HepG2 (cell line): ENCODE results near the gene MRRF. TPM values are rescaled to one million over a fixed set of nuclear protein-coding genes. Genes with fewer than 3 reads are reported as not detected.

Experiments
- ATAC-seq: fragments of 200-7000 bp; cut with Tn5 transposase; 3 replicates; pipeline ENCODE4 v1.9.1; 2020; ENCODE audit warnings: mild to moderate bottlenecking, moderate library complexity
- BruUV-seq: library from RNA; stranded (reverse); fragments of 400-500 nt; replicated peaks from 2 replicates; lab custom pipeline; 2021; lab: Mats Ljungman, UMichigan
- CTCF ChIA-PET: fragments of 300-600 bp; formaldehyde crosslinking; extraction: SDS; loops from one replicate; lab custom pipeline; 2021; ENCODE audit warnings: low total read pairs, inconsistent platforms, low intra/inter-chr PET ratio; lab: Yijun Ruan, JAX
- POLR2A ChIA-PET: fragments of 350-600 bp; sonication (Branson Sonifier 250); formaldehyde crosslinking; loops from one replicate; lab custom pipeline; 2020; ENCODE audit warnings: antibody characterized with exemption, inconsistent platforms; lab: Yijun Ruan, JAX
- DNase-seq: peaks from one replicate; pipeline ENCODE4 v3.0.0-alpha.2; 2015; ENCODE audit warnings: low spot score
- FAIRE-seq: peaks from 3 replicates; lab custom pipeline; 2011; peaks lifted over from hg19 to GRCh38; lab: Jason Lieb, UNC
- H2AFZ ChIP-seq: one replicate; pipeline ENCODE4 v1.6.1; 2011; ENCODE audit warnings: low read length, inconsistent platforms
- H3K27ac ChIP-seq: fragments of 300-600 bp; 3 replicates; pipeline ENCODE4 v1.8.0; 2011; ENCODE audit warnings: mixed run types, mild to moderate bottlenecking, mixed read lengths, low read length, inconsistent platforms; ENCODE audit not compliant: insufficient read depth; ENCODE audit errors: extremely low read length
- H3K27me3 ChIP-seq, 2 experiments: fragments of 200-600 bp in 1 of 2; 2 replicates in 1 of 2; 3 replicates in 1 of 2; pipeline versions ENCODE4 v1.6.0 to v1.8.0; 2011; ENCODE audit warnings: low read length in 2 of 2, mild to moderate bottlenecking in 2 of 2, moderate library complexity in 2 of 2, inconsistent platforms in 1 of 2; ENCODE audit not compliant: insufficient read depth in 2 of 2, control insufficient read depth in 1 of 2
- H3K36me3 ChIP-seq, 2 experiments: fragments of 200-600 bp in 1 of 2; replicated peaks in 1 of 2; 2 replicates in 1 of 2; 3 replicates in 1 of 2; pipeline versions ENCODE4 v1.5.1 to v1.8.0; 2011; ENCODE audit warnings: low read length in 2 of 2, inconsistent platforms in 1 of 2; ENCODE audit not compliant: insufficient read depth in 2 of 2, control insufficient read depth in 1 of 2
- H3K4me1 ChIP-seq: 2 replicates; pipeline ENCODE4 v1.5.1; 2012; ENCODE audit warnings: low read length, inconsistent platforms; ENCODE audit not compliant: insufficient read depth
- H3K4me2 ChIP-seq: 2 replicates; pipeline ENCODE4 v1.6.0; 2011; ENCODE audit warnings: low read depth, low read length, inconsistent platforms
- H3K4me3 ChIP-seq, 3 experiments: fragments of 200-600 bp in 1 of 3; sonication (generic), shearing (Covaris generic) in 1 of 3; replicated peaks in 1 of 3; 2 replicates each; pipeline ENCODE4 v1.5.1; 2011 to 2016; ENCODE audit warnings: low read length in 3 of 3, inconsistent platforms in 2 of 3, low read depth in 2 of 3, mild to moderate bottlenecking in 2 of 3, control low read depth in 1 of 3, mixed read lengths in 1 of 3; ENCODE audit not compliant: insufficient read depth in 1 of 3
- H3K79me2 ChIP-seq: one replicate; pipeline ENCODE4 v1.6.1; 2011; ENCODE audit warnings: low read length, inconsistent platforms; ENCODE audit not compliant: insufficient read depth
- H3K9ac ChIP-seq: 2 replicates; pipeline ENCODE4 v1.6.0; 2011; ENCODE audit warnings: mild to moderate bottlenecking, low read depth, low read length, inconsistent platforms; ENCODE audit not compliant: insufficient read depth
- H3K9me3 ChIP-seq: 2 replicates; pipeline ENCODE4 v1.5.1; 2012; ENCODE audit warnings: mild to moderate bottlenecking, low read length
- H4K20me1 ChIP-seq: 2 replicates; pipeline ENCODE4 v1.6.0; 2011; ENCODE audit warnings: inconsistent platforms, mild to moderate bottlenecking, low read length, moderate library complexity; ENCODE audit not compliant: insufficient read depth
- BCL6 ChIP-seq: IDR thresholded peaks from 2 replicates; pipeline ENCODE4 v1.6.1; 2016; ENCODE audit warnings: missing genetic modification reagents, missing compliant biosample characterization
- MATR3 ChIP-seq: sonication (generic); formaldehyde crosslinking; IDR thresholded peaks from 2 replicates; pipeline ENCODE4 v1.4.0; 2020; ENCODE audit warnings: missing genetic modification reagents
- MLLT10 ChIP-seq: sonication (generic); formaldehyde crosslinking; IDR thresholded peaks from 2 replicates; pipeline ENCODE4 v1.4.0; 2020; ENCODE audit warnings: missing genetic modification reagents
- NKX3-1 ChIP-seq: sonication (generic); formaldehyde crosslinking; IDR thresholded peaks from 2 replicates; pipeline ENCODE4 v1.5.0; 2020; ENCODE audit warnings: missing genetic modification reagents
- PATZ1 ChIP-seq: sonication (generic); formaldehyde crosslinking; IDR thresholded peaks from 2 replicates; pipeline ENCODE4 v1.4.0; 2020; ENCODE audit warnings: missing genetic modification reagents
- PRMT3 ChIP-seq: sonication (generic); formaldehyde crosslinking; IDR thresholded peaks from 2 replicates; pipeline ENCODE4 v1.8.1; 2022; ENCODE audit warnings: low read depth, mild to moderate bottlenecking, moderate library complexity, missing genetic modification reagents, borderline replicate concordance
- RARG ChIP-seq: sonication (generic); formaldehyde crosslinking; IDR thresholded peaks from 2 replicates; pipeline ENCODE4 v1.4.0; 2020; ENCODE audit warnings: low read depth, mild to moderate bottlenecking, missing genetic modification reagents
- SNAPC5 ChIP-seq: sonication (generic); formaldehyde crosslinking; IDR thresholded peaks from 2 replicates; pipeline ENCODE4 v1.8.1; 2023; ENCODE audit warnings: mild to moderate bottlenecking, missing genetic modification reagents, borderline replicate concordance
- STAT5B ChIP-seq: sonication (generic); formaldehyde crosslinking; IDR thresholded peaks from 2 replicates; pipeline ENCODE4 v1.4.0; 2020; ENCODE audit warnings: missing genetic modification reagents
- TRIM24 ChIP-seq: sonication (generic); formaldehyde crosslinking; IDR thresholded peaks from 2 replicates; pipeline ENCODE4 v1.8.0; 2022; ENCODE audit warnings: mild to moderate bottlenecking, missing genetic modification reagents
- ZC3H13 ChIP-seq: sonication (generic); formaldehyde crosslinking; IDR thresholded peaks from 2 replicates; pipeline ENCODE4 v1.8.1; 2023; ENCODE audit warnings: mild to moderate bottlenecking, missing genetic modification reagents, moderate library complexity
- ZNF558 ChIP-seq: sonication (generic); formaldehyde crosslinking; IDR thresholded peaks from 2 replicates; pipeline ENCODE4 v1.9.0; 2022; ENCODE audit warnings: mild to moderate bottlenecking, missing genetic modification reagents, borderline replicate concordance
- ZNF839 ChIP-seq: sonication (generic); formaldehyde crosslinking; IDR thresholded peaks from 2 replicates; pipeline ENCODE4 v1.4.0; 2020; ENCODE audit warnings: missing genetic modification reagents, mild to moderate bottlenecking, borderline replicate concordance
- ZNF878 ChIP-seq: sonication (generic); formaldehyde crosslinking; IDR thresholded peaks from 2 replicates; pipeline ENCODE4 v1.8.1; 2023; ENCODE audit warnings: mild to moderate bottlenecking, missing genetic modification reagents, moderate library complexity
- WGBS: methylation state at CpG from one replicate; pipeline ENCODE4 v1.1.6; 2017; ENCODE audit warnings: low lambda C conversion rate; 5-methylcytosine and 5-hydroxymethylcytosine counted together
- in situ Hi-C: cut with HindIII; loops from 2 replicates; pipeline ENCODE4 v1.10.0; 2017; ENCODE audit warnings: low pct_unique_long_range_greater_than_20kb; ENCODE audit not compliant: extremely low pct_ligation_motif_present
- intact Hi-C: fragments of 100-400 bp; cut with micrococcal nuclease; formaldehyde crosslinking; loops from one replicate; pipeline ENCODE4 v1.10.0; 2022; ENCODE audit not compliant: unreplicated experiment
- polyA plus RNA-seq, 8 experiments: library from polyadenylated mRNA; depleted of rRNA in 3 of 8; stranded (reverse) in 7 of 8; unstranded in 1 of 8; fragments of >200 nt; fragmentation: Illumina TruSeq in 4 of 8; extraction: Trizol in 4 of 8; gene quantifications; 2 replicates each; pipeline versions ENCODE4 v1.2.1 to v1.2.3, GENCODE V29; 2011 to 2016; ENCODE audit warnings: low read depth in 4 of 8, missing spikeins in 1 of 8, mixed read lengths in 1 of 8; ENCODE audit not compliant: insufficient read depth in 1 of 8
- total RNA-seq, 5 experiments: library from RNA; depleted of rRNA; stranded (reverse); fragments of >200 nt; fragmentation: Illumina TruSeq; extraction: Trizol; gene quantifications; 2 replicates each; pipeline ENCODE4 v1.2.3, GENCODE V29; 2016; ENCODE audit warnings: low read depth in 1 of 5

Gene MRRF
- total and polyA plus RNA-seq, 2 of the 13 experiments (the other 11 are each of a cell fraction or from before 2014, with no cell fraction given): 37.3 to 44.3 TPM

- Histone ChIP-seq H3K4me1 (no peaks in the 10 kb centered on the region), H3K36me3 (peaks cover 13 to 73% of the 10 kb centered on the region in 2 experiments), H3K27me3 (no peaks in the 10 kb centered on the region), H3K79me2 (no peaks in the 10 kb centered on the region), H3K4me3 (no peak overlapping the region), H3K4me2 (no peak overlapping the region), H3K9ac (no peak overlapping the region), H3K27ac (no peak overlapping the region), H3K9me3 (no peaks in the 10 kb centered on the region), H4K20me1 (no peaks in the 10 kb centered on the region)
- intact Hi-C loops: no loop called here
- no peak for DNase-seq
- no TSS peak for BruUV-seq
- ATAC-seq: no peak
- in situ Hi-C loops: no loop called here
- POLR2A ChIA-PET: no interaction called here
- 100% methylated on average over 1 of the region's 1 CpG for WGBS
- no peak for TF ChIP-seq ZC3H13 (CRISPR knock-in tag)
- TF ChIP-seq ZNF839: no peak
- TF ChIP-seq PATZ1 (CRISPR knock-in tag): no peak
- no peak for TF ChIP-seq RARG (CRISPR knock-in tag)
- no peak for TF ChIP-seq PRMT3
- no peak for TF ChIP-seq ZNF878 (CRISPR knock-in tag)
- TF ChIP-seq MLLT10 (CRISPR knock-in tag): no peak
- TF ChIP-seq TRIM24 (CRISPR knock-in tag): no peak
- no peak for TF ChIP-seq NKX3-1
- no peak for TF ChIP-seq STAT5B (CRISPR knock-in tag)
- TF ChIP-seq BCL6: no peak
- TF ChIP-seq ZNF558 (CRISPR knock-in tag): no peak
- no peak for TF ChIP-seq MATR3 (CRISPR knock-in tag)
- no peak for TF ChIP-seq SNAPC5 (CRISPR knock-in tag)
- TF ChIP-seq, all 625 proteins: peak for 0
- FAIRE-seq: no peak
- CTCF ChIA-PET: no interaction called here
- no peak overlapping the region for H2AFZ ChIP-seq
Observed at GRCh38 chr9:122307925-122308324, 43.2 kb downstream of the MRRF start.
